ENCODE data around the gene UBA3.

The UBA3 gene

GRCh38 chr3:69097407-69098086, 17.4 kb upstream of the UBA3 start:
- no peak for DNase-seq

- DNase-seq, result no peak
Observed at GRCh38 chr3:69096299-69096698, 16.1 kb upstream of the UBA3 start.

DNA sequence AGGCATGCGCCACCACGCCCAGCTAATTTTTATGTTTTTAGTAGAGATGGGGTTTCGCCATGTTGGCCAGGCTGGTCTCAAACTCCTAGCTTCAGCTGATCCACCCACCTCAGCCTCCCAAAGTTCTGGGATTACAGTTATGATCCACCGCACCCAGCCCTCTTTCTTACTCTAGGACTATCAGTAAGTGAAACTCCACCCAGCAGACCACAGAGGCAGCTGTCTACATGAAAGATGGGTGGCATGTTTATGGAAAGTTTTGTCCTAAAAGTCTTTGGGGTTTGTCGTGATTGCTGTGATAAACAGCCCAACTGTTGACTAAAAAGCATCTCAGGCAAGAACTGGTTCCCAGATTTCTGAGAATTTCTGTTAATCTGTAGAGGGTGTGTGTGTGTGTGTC, 15.5 kb upstream of the UBA3 start:
- no peak for DNase-seq

- DNase-seq, result no peak
Observed at GRCh38 chr3:69094467-69095205, 14.5 kb upstream of the UBA3 start.

GRCh38 chr3:69092030-69092516, 11.9 kb upstream of the UBA3 start:
- no peak for DNase-seq

GRCh38 chr3:69091389-69092029, 11.3 kb upstream of the UBA3 start:
- no peak for DNase-seq

DNA sequence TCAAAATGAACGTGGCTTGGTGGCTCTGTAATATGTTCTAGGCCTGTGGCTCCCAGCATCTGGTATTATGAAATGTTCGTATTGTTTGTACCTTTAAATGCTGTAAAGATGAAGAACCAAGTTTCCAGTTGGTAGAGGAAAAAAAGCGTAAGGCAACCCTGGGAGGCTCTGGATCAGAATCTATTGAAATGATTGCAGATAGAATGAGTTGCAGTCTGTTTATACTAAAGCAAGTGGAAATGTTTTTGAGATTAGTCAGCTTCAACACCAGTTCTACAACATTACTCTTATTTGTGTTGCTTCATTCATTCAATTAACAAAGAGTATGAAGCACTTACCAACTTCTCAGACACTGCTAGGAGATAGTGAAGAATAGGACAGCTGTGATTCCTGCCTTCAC, 9.9 kb upstream of the UBA3 start:
- no peak for DNase-seq

GRCh38 chr3:69088063-69088462, 7.9 kb upstream of the UBA3 start:
- DNase-seq, result no peak

- no peak for DNase-seq
Observed at GRCh38 chr3:69087030-69087791, 7.0 kb upstream of the UBA3 start.

- DNase-seq, result peak; percentile 63
Observed at GRCh38 chr3:69085833-69086722, 5.9 kb upstream of the UBA3 start.

DNA sequence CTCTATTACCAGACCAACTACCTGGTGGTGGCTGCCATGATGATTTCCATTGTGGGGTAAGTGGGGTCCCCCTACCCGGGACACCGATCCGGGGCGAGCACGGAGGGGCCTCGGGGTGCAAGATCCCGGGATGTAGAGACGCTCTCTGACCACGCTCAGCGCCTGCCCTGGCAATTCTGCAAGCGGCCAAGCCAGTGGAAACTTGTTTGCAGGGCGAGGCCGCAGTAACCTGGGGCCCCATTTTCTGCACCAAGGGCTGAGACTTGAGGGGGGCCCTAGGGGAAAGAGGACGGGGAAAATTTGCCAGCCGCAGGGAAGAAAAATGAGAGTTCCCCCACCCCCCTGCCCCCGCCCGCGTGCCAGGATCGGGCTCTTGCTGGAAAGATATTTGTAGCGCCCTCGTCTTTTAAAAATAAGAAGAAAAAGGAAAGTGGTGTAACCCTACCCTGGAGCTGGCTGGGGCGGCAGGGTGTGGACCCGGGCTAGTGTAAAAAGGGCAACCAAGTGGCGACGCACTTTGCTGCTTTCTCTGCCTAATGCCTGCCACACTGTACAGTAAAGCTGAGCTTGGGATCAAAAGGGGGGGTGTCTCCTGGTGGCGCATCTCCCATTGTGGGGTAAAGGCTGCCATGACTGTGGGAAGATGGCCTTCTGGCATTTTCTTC, 5.1 kb upstream of the UBA3 start:
- no peak for DNase-seq

DNA sequence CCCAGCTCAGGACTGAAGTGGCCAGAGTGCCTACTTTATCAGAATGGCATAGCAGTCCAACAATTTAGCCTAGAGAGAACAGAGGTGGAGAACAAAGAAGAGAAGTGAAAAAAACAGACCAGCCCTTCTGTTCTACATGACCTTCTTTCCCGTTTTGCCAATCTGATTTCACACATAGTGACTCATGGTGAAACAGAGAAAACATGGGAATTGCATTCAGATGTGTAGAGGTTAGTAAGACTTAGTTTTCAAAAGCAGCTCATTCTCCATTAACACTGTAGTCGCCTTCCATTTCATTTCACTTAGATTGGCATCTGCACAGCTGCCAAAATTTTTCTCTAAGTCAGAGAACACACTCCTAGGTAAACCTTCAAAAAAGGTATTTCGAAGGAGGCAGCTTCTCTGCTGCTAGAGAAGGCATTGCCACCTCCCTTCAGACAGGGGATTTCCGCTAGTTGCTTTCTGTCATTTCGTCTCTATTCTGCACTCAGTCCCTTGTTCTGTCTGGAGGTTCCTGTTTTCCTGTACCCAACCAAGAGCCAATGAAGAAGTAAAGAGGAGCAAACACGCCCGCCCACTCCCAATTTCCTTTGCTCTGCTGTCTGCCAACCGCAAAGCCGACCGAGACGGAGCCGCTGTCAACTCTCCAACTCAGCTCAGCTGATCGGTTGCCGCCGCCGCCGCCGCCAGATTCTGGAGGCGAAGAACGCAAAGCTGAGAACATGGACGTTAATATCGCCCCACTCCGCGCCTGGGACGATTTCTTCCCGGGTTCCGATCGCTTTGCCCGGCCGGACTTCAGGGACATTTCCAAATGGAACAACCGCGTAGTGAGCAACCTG, 4.4 kb upstream of the UBA3 start, which contains the start of gene ARL6IP5:
Gene ARL6IP5 (plus strand): TSS at position 612 of the 842 bp plus-strand sequence. CDS start 111 bp downstream, at position 723.
- peak; percentile 82 for DNase-seq

DNA sequence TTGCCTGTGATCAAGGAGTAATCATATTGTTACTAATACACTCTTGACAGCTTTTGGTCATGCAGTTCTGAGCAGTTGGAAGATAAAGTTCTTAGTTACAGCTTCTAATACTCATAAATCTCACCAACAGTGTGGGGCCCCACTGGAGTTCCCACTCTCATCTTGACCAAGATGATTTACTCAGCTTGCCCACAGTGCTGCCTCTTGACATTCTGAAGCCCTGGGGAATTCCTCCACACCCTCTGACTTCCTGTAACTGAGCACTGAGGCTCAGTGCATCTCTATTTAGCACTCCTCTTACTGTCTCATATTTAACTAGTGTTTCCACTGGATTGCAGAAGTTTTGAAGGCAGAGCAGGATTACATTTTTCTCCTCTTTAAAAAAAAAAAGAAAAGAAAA, 2.6 kb upstream of the UBA3 start:
- DNase-seq, result peak; percentile 53

DNA sequence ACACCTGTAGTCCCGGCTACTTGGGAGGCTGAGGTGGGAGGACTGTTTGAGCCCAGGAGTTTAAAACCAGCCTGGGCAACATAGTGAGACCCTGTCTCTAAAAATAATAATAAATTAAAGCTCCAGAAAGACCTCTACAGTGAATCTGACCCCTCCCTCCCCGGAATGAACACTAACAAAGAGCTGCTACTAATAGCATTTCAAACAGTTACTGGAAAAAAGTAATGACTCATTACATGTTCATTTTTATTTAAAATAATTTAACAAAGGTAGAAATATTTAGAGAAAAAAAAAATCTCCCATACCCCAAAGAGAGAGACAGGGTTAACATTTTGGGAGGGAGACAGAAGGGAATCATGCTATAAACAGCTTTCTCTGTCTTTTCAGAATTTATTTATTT, 2.2 kb upstream of the UBA3 start:
- no peak for DNase-seq

GRCh38 chr3:69081583-69082262, 1.6 kb upstream of the UBA3 start:
- DNase-seq, result no peak

- DNase-seq, result no peak
Observed at GRCh38 chr3:69079269-69080159, 651 bp downstream of the UBA3 start.

GRCh38 chr3:69072928-69073327, 7.2 kb downstream of the UBA3 start:
- no peak for DNase-seq

DNA sequence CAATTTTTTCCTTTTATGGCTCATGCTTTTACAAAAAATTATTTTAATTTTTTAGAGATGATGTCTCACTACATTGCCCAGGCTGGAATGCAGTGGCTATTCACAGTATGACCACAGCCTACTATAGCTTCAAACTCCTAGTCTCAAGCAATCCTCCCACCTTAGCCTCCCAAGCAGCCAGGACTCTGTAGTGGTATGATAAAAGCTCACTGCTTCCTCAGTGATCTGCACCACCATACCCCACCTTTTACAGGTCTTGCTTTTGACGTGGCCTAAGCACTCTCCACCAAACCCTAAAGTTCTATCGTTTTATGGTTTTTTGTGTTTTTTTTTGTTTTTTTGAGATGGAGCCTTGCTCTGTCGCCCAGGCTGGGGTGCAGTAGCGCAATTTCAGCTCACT, 14.0 kb downstream of the UBA3 start:
- no peak for DNase-seq

Data from activated T-cell treated with anti-CD3 and anti-CD28 coated beads for 4 hours (primary cell).